A549 (cell line): ENCODE data around the gene GSAP. TPM values are rescaled to one million over a fixed set of nuclear protein-coding genes. Genes with fewer than 3 reads are reported as not detected.
A peak's percentile ranks its signal among the peaks of the same experiment; 100 is the strongest.

Experiments
- ATAC-seq, 2 experiments: fragments of 200-7000 bp in 1 of 2; fragments of >200 bp in 1 of 2; cut with Nextera tagmentation in 1 of 2; cut with Tn5 transposase in 1 of 2; 3 replicates each; pipeline versions ENCODE4 v1.8.0 to v1.9.1; 2018 to 2020; ENCODE audit warnings: mild to moderate bottlenecking in 1 of 2, moderate library complexity in 1 of 2
- CTCF ChIA-PET: fragments of 300-600 bp; sonication (Branson Sonifier 250); formaldehyde crosslinking; extraction: SDS; loops from one replicate; lab custom pipeline; 2021; ENCODE audit warnings: antibody characterized with exemption, inconsistent platforms; lab: Yijun Ruan, JAX
- POLR2A ChIA-PET: fragments of 350-600 bp; formaldehyde crosslinking; extraction: SDS; loops from one replicate; lab custom pipeline; 2021; ENCODE audit warnings: antibody characterized with exemption, inconsistent platforms; lab: Yijun Ruan, JAX
- DNase-seq, 2 experiments: peaks; one replicate each; pipeline versions ENCODE4 v3.0.0 to v3.0.0-alpha.2; 2011 to 2016; ENCODE audit warnings: low read depth in 1 of 2, low spot score in 1 of 2
- FAIRE-seq: peaks from 2 replicates; lab custom pipeline; 2011; peaks lifted over from hg19 to GRCh38; lab: Jason Lieb, UNC
- H3K27ac ChIP-seq, 2 experiments: fragments of >200 bp; sonication (Bioruptor Twin); formaldehyde crosslinking; 3 replicates each; pipeline ENCODE4 v1.5.1; 2016 to 2017
- H3K4me1 ChIP-seq: fragments of >200 bp; sonication (Bioruptor Twin); formaldehyde crosslinking; 3 replicates; pipeline ENCODE4 v1.6.1; 2016
- H3K4me2 ChIP-seq: fragments of >200 bp; sonication (Bioruptor Twin); formaldehyde crosslinking; 3 replicates; pipeline ENCODE4 v1.6.1; 2016
- H3K4me3 ChIP-seq: fragments of >200 bp; sonication (Bioruptor Twin); formaldehyde crosslinking; 3 replicates; pipeline ENCODE4 v1.5.1; 2016
- H3K9me3 ChIP-seq: fragments of >200 bp; sonication (Bioruptor Twin); formaldehyde crosslinking; 3 replicates; pipeline ENCODE4 v1.6.1; 2016
- CBX8 ChIP-seq: fragments of 200-600 bp; sonication (generic); IDR thresholded peaks from 2 replicates; pipeline ENCODE4 v1.6.1; 2016
- CEBPB ChIP-seq, 2 experiments: fragments of >200 bp in 1 of 2; sonication (Bioruptor Twin) in 1 of 2; formaldehyde crosslinking in 1 of 2; IDR thresholded peaks; 2 replicates each; pipeline ENCODE4 v1.6.1; 2012 to 2016
- CHD4 ChIP-seq: fragments of 200-600 bp; sonication (generic); IDR thresholded peaks from 2 replicates; pipeline ENCODE4 v1.6.1; 2016; ENCODE audit warnings: antibody characterized with exemption, mild to moderate bottlenecking, borderline replicate concordance
- FOXS1 ChIP-seq: fragments of 250-450 bp; sonication (Bioruptor Pico); IDR thresholded peaks from 2 replicates; pipeline ENCODE4 v1.5.0; 2020; ENCODE audit warnings: mild to moderate bottlenecking, moderate library complexity
- GATA3 ChIP-seq: IDR thresholded peaks from 2 replicates; pipeline ENCODE4 v1.6.1; 2012; ENCODE audit warnings: borderline replicate concordance
- JUNB ChIP-seq: fragments of >200 bp; sonication (Bioruptor Twin); formaldehyde crosslinking; IDR thresholded peaks from 2 replicates; pipeline ENCODE4 v1.6.1; 2016
- KDM1A ChIP-seq: fragments of 200-600 bp; sonication (generic); IDR thresholded peaks from 2 replicates; pipeline ENCODE4 v1.6.1; 2016; ENCODE audit warnings: low read depth, mild to moderate bottlenecking
- NFE2L2 ChIP-seq: fragments of 150-350 bp; conservative IDR thresholded peaks from 2 replicates; pipeline ENCODE4 v1.6.1; 2014; ENCODE audit warnings: low read length
- POLR2AphosphoS2 ChIP-seq: conservative IDR thresholded peaks from 2 replicates; pipeline ENCODE4 v1.6.1; 2012; ENCODE audit warnings: low read length, improper control_type of control experiment, inconsistent platforms
- RARB ChIP-seq: fragments of 250-450 bp; sonication (Bioruptor Pico); IDR thresholded peaks from 2 replicates; pipeline ENCODE4 v1.8.0; 2021; ENCODE audit warnings: mild to moderate bottlenecking, moderate library complexity
- SMC3 ChIP-seq: fragments of >200 bp; sonication (Bioruptor Twin); formaldehyde crosslinking; IDR thresholded peaks from 3 replicates; pipeline ENCODE4 v1.6.1; 2018; ENCODE audit warnings: inconsistent platforms
- WGBS: methylation state at CpG from one replicate; pipeline ENCODE4 v1.1.6; 2017; ENCODE audit errors: missing lambda C conversion rate; 5-methylcytosine and 5-hydroxymethylcytosine counted together
- polyA plus RNA-seq, 4 experiments: library from polyadenylated mRNA; depleted of rRNA in 3 of 4; stranded (reverse); fragments of >200 nt; fragmentation: RNase III in 1 of 4; extraction: RNeasy Plus Mini Kit Qiagen cat#74134 plus additional on column Dnase treatment in 1 of 4; gene quantifications; 2 replicates in 3 of 4; 3 replicates in 1 of 4; pipeline ENCODE4 v1.2.3, GENCODE V29; 2011 to 2017
- TF ChIP-seq, protein P1 (sequence below): fragments of 200-600 bp; sonication (generic); IDR thresholded peaks from 2 replicates; pipeline ENCODE4 v1.6.1; 2016; ENCODE audit warnings: antibody characterized with exemption, mild to moderate bottlenecking, moderate library complexity
- TF ChIP-seq, protein P2 (sequence below): IDR thresholded peaks from 2 replicates; pipeline ENCODE4 v1.6.1; 2012
- TF ChIP-seq, protein P3 (sequence below): fragments of 450-650 bp; IDR thresholded peaks from 2 replicates; pipeline ENCODE4 v1.6.1; 2014; ENCODE audit warnings: antibody characterized with exemption
- TF ChIP-seq, protein P4 (sequence below): fragments of >200 bp; sonication (Bioruptor Twin); formaldehyde crosslinking; IDR thresholded peaks from 3 replicates; pipeline ENCODE4 v1.5.1; 2016

Gene GSAP
- polyA plus RNA-seq, 2 of the 4 experiments (the other 2 are of a cell fraction), result 4.1 to 18.6 TPM

DNA sequence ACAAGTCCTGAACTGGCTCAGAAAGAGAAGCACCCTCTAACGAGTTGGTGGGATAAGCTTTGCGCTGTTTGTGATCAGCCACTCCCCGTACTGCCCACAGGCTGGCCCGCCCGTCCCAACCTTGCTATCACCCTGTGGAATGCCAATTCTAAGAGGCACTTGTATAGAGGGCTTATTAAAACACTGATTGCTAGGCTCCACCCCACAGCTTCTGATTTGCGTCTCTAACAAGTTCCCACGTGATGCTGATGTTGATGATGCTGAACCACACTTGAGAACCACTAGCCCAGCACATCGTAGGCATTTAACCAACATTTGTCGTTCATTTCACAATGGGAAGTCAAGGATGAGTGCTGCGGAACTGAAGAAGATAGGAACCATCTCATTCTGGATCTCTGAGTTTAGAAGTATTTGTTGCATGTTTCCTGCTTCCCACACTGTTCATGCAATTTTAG is 12.7 kb upstream of the GSAP start:
- no peak overlapping the region for H3K27ac ChIP-seq
- H3K4me2 ChIP-seq, result no peak overlapping the region
- DNase-seq, result no peak
- H3K4me3 ChIP-seq, result no peak overlapping the region
- no peaks in the 10 kb centered on the region for H3K9me3 ChIP-seq
- no peak for ATAC-seq
- no peak for FAIRE-seq
- TF ChIP-seq KDM1A (no peak), CBX8 (no peak), NFE2L2 (no peak), JUNB (no peak), CHD4 (no peak)
- H3K4me1 ChIP-seq, result peaks cover 29% of the 10 kb centered on the region
- ChIA-PET CTCF (interaction anchor here (0.6 to 3.3 kb wide), 6 partner anchors 8 to 235 kb away, joined by 3 to 20 read pairs (median 3); no protein-coding TSS in a partner anchor), POLR2A (interaction anchor here (1.0 to 1.7 kb wide), 2 partner anchors 13 to 114 kb away, joined by 3 to 4 read pairs; partner anchors contain the start of gene GSAP)
- WGBS, result 97% methylated on average over 10 of the region's 10 CpGs

DNA sequence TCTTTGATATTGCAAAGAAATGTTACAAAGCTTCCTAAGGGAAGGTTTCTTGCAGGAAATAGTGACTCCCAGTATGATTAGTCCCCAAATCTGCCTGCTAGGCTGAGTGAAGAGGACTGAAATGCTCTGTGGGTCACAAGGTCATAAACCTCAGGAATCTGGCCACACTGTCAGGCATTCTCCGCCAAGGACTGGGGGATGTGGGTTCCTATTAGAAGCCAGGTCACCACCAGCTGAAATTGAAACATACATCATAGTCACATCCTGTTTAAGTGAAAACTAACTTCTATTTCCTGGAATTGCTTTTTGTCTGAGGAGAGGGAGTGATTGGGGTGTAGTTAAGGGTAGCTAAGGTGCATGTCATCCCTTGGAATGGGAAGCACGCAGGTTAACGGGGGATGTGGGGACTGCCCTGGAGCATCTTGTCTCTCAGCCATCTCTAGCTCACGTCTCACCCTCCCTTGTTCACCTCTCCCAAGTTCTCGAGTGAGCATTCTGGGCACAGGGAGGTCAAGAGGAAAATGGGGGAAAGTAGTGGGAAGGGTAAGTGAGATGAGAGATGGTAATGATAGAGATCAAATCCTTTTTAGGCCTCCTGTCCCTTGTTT is 12.0 kb upstream of the GSAP start:
- Histone ChIP-seq H3K4me3 (no peak overlapping the region), H3K4me1 (peaks cover 29% of the 10 kb centered on the region), H3K9me3 (no peaks in the 10 kb centered on the region), H3K27ac (peak overlapping the region; percentile 26 to 54; a peak in 4 of 6 replicates), H3K4me2 (no peak overlapping the region)
- TF ChIP-seq RARB (no peak), GATA3 (no peak), FOXS1 (no peak), POLR2AphosphoS2 (no peak), CEBPB (IDR thresholded peaks at IDR 0.05) (no peak), SMC3 (no peak)
- TF ChIP-seq, protein P1, sequence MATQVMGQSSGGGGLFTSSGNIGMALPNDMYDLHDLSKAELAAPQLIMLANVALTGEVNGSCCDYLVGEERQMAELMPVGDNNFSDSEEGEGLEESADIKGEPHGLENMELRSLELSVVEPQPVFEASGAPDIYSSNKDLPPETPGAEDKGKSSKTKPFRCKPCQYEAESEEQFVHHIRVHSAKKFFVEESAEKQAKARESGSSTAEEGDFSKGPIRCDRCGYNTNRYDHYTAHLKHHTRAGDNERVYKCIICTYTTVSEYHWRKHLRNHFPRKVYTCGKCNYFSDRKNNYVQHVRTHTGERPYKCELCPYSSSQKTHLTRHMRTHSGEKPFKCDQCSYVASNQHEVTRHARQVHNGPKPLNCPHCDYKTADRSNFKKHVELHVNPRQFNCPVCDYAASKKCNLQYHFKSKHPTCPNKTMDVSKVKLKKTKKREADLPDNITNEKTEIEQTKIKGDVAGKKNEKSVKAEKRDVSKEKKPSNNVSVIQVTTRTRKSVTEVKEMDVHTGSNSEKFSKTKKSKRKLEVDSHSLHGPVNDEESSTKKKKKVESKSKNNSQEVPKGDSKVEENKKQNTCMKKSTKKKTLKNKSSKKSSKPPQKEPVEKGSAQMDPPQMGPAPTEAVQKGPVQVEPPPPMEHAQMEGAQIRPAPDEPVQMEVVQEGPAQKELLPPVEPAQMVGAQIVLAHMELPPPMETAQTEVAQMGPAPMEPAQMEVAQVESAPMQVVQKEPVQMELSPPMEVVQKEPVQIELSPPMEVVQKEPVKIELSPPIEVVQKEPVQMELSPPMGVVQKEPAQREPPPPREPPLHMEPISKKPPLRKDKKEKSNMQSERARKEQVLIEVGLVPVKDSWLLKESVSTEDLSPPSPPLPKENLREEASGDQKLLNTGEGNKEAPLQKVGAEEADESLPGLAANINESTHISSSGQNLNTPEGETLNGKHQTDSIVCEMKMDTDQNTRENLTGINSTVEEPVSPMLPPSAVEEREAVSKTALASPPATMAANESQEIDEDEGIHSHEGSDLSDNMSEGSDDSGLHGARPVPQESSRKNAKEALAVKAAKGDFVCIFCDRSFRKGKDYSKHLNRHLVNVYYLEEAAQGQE, result no peak
- TF ChIP-seq, protein P2, sequence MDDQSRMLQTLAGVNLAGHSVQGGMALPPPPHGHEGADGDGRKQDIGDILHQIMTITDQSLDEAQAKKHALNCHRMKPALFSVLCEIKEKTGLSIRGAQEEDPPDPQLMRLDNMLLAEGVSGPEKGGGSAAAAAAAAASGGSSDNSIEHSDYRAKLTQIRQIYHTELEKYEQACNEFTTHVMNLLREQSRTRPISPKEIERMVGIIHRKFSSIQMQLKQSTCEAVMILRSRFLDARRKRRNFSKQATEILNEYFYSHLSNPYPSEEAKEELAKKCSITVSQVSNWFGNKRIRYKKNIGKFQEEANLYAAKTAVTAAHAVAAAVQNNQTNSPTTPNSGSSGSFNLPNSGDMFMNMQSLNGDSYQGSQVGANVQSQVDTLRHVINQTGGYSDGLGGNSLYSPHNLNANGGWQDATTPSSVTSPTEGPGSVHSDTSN, result no peak
- TF ChIP-seq, protein P3, sequence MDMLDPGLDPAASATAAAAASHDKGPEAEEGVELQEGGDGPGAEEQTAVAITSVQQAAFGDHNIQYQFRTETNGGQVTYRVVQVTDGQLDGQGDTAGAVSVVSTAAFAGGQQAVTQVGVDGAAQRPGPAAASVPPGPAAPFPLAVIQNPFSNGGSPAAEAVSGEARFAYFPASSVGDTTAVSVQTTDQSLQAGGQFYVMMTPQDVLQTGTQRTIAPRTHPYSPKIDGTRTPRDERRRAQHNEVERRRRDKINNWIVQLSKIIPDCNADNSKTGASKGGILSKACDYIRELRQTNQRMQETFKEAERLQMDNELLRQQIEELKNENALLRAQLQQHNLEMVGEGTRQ, result no peak
- TF ChIP-seq, protein P4, sequence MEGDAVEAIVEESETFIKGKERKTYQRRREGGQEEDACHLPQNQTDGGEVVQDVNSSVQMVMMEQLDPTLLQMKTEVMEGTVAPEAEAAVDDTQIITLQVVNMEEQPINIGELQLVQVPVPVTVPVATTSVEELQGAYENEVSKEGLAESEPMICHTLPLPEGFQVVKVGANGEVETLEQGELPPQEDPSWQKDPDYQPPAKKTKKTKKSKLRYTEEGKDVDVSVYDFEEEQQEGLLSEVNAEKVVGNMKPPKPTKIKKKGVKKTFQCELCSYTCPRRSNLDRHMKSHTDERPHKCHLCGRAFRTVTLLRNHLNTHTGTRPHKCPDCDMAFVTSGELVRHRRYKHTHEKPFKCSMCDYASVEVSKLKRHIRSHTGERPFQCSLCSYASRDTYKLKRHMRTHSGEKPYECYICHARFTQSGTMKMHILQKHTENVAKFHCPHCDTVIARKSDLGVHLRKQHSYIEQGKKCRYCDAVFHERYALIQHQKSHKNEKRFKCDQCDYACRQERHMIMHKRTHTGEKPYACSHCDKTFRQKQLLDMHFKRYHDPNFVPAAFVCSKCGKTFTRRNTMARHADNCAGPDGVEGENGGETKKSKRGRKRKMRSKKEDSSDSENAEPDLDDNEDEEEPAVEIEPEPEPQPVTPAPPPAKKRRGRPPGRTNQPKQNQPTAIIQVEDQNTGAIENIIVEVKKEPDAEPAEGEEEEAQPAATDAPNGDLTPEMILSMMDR, result no peak
- no peak for DNase-seq
- 82% methylated on average over 5 of the region's 5 CpGs for WGBS
- no peak for FAIRE-seq
- CTCF ChIA-PET, result interaction anchor here (1.0 to 3.3 kb wide), 4 partner anchors 9 to 223 kb away, joined by 3 to 20 read pairs (median 4); no protein-coding TSS in a partner anchor
- POLR2A ChIA-PET, result interaction anchor here (1.0 to 1.7 kb wide), 2 partner anchors 12 to 115 kb away, joined by 3 to 4 read pairs; partner anchors contain the start of gene GSAP
- no peak; a peak in 2 of 6 replicates for ATAC-seq
